Measurements from ENCODE around the gene WDR82.

DNA sequence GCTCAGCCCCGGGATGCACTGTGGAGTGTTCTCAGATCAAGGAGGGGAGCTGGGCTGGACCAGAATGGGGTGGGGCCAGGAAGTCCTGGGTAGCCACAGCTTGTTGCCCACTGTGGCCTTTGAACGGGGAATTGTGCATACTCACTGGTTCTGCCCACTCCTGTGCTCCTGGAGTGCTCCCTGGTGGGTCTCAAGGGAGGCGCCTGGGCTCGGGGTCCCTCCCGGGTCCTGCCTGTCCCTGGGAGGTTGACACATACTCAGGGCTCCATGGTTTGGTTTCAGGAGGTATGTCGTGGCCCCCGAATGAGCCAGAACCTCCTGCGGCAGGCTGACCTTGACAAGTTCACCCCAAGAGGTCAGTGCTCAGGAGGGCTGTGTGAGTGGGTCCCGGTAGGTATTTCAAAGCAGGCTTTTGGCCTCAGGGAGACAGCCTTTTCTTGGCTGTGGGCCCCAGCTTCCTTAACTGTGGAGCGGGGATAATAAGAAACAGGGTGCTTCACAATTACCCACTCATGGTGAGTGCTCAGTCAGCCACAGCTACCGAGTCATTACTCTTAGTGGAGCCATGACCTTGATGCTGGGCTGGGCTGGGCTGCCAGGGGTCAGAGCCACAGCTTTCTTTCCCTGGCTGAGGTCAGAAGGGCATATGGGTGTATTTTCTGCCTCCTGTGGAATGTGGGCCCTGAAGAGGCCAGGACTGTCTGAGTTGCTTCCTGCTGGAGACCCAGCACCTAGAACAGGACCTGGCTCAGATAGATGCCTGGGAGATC is 45.3 kb upstream of the WDR82 start:
- TF ChIP-seq, protein P1, sequence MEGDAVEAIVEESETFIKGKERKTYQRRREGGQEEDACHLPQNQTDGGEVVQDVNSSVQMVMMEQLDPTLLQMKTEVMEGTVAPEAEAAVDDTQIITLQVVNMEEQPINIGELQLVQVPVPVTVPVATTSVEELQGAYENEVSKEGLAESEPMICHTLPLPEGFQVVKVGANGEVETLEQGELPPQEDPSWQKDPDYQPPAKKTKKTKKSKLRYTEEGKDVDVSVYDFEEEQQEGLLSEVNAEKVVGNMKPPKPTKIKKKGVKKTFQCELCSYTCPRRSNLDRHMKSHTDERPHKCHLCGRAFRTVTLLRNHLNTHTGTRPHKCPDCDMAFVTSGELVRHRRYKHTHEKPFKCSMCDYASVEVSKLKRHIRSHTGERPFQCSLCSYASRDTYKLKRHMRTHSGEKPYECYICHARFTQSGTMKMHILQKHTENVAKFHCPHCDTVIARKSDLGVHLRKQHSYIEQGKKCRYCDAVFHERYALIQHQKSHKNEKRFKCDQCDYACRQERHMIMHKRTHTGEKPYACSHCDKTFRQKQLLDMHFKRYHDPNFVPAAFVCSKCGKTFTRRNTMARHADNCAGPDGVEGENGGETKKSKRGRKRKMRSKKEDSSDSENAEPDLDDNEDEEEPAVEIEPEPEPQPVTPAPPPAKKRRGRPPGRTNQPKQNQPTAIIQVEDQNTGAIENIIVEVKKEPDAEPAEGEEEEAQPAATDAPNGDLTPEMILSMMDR (IDR thresholded peaks at IDR 0.05), result no peak
- TF ChIP-seq POLR2A (IDR thresholded peaks at IDR 0.05), result no peak
